IMR-90 (cell line): ENCODE data around the gene CR1L.
"Not testable (repeated sequence)": the region's sequence is repeated elsewhere in the genome, so short reads cannot be mapped to it uniquely, and the experiment has no call there.

Experiments
- CEBPB ChIP-seq: IDR thresholded peaks from 2 replicates; pipeline ENCODE4 v1.6.1; 2012; ENCODE audit warnings: low read depth, low read length, improper control_type of control experiment
- CTCF ChIP-seq: conservative IDR thresholded peaks from 2 replicates; pipeline ENCODE4 v1.5.1; 2012; ENCODE audit warnings: mild to moderate bottlenecking, low read depth, low read length, improper control_type of control experiment
- MAFK ChIP-seq: IDR thresholded peaks from 2 replicates; pipeline ENCODE4 v1.6.1; 2012; ENCODE audit warnings: low read depth, low read length, improper control_type of control experiment
- POLR2A ChIP-seq: IDR thresholded peaks from 2 replicates; pipeline ENCODE4 v1.6.1; 2012; ENCODE audit warnings: mild to moderate bottlenecking, low read depth, low read length
- SMC3 ChIP-seq: fragments of 150-350 bp; IDR thresholded peaks from 2 replicates; pipeline ENCODE4 v1.6.1; 2016; ENCODE audit warnings: low read depth, mild to moderate bottlenecking, antibody characterized with exemption, low read length, moderate library complexity

GRCh38 chr1:207712701-207713100 lies 67.8 kb downstream of the CR1L start:
- not testable (repeated sequence) for TF ChIP-seq POLR2A, SMC3, CTCF, CEBPB, MAFK
